HepG2 (cell line): Measurements from ENCODE around the gene CKB. TPM values are rescaled to one million over a fixed set of nuclear protein-coding genes. Genes with fewer than 3 reads are reported as not detected.

Experiments
- ATAC-seq: fragments of 200-7000 bp; cut with Tn5 transposase; 3 replicates; pipeline ENCODE4 v1.9.1; 2020; ENCODE audit warnings: mild to moderate bottlenecking, moderate library complexity
- BruUV-seq: library from RNA; stranded (reverse); fragments of 400-500 nt; replicated peaks from 2 replicates; lab custom pipeline; 2021; lab: Mats Ljungman, UMichigan
- CTCF ChIA-PET: fragments of 300-600 bp; formaldehyde crosslinking; extraction: SDS; loops from one replicate; lab custom pipeline; 2021; ENCODE audit warnings: low total read pairs, inconsistent platforms, low intra/inter-chr PET ratio; lab: Yijun Ruan, JAX
- POLR2A ChIA-PET: fragments of 350-600 bp; sonication (Branson Sonifier 250); formaldehyde crosslinking; loops from one replicate; lab custom pipeline; 2020; ENCODE audit warnings: antibody characterized with exemption, inconsistent platforms; lab: Yijun Ruan, JAX
- DNase-seq: peaks from one replicate; pipeline ENCODE4 v3.0.0-alpha.2; 2015; ENCODE audit warnings: low spot score
- FAIRE-seq: peaks from 3 replicates; lab custom pipeline; 2011; peaks lifted over from hg19 to GRCh38; lab: Jason Lieb, UNC
- H2AFZ ChIP-seq: one replicate; pipeline ENCODE4 v1.6.1; 2011; ENCODE audit warnings: low read length, inconsistent platforms
- H3K27ac ChIP-seq: fragments of 300-600 bp; 3 replicates; pipeline ENCODE4 v1.8.0; 2011; ENCODE audit warnings: mixed run types, mild to moderate bottlenecking, mixed read lengths, low read length, inconsistent platforms; ENCODE audit not compliant: insufficient read depth; ENCODE audit errors: extremely low read length
- H3K27me3 ChIP-seq, 2 experiments: fragments of 200-600 bp in 1 of 2; 2 replicates in 1 of 2; 3 replicates in 1 of 2; pipeline versions ENCODE4 v1.6.0 to v1.8.0; 2011; ENCODE audit warnings: low read length in 2 of 2, mild to moderate bottlenecking in 2 of 2, moderate library complexity in 2 of 2, inconsistent platforms in 1 of 2; ENCODE audit not compliant: insufficient read depth in 2 of 2, control insufficient read depth in 1 of 2
- H3K36me3 ChIP-seq, 2 experiments: fragments of 200-600 bp in 1 of 2; replicated peaks in 1 of 2; 2 replicates in 1 of 2; 3 replicates in 1 of 2; pipeline versions ENCODE4 v1.5.1 to v1.8.0; 2011; ENCODE audit warnings: low read length in 2 of 2, inconsistent platforms in 1 of 2; ENCODE audit not compliant: insufficient read depth in 2 of 2, control insufficient read depth in 1 of 2
- H3K4me1 ChIP-seq: 2 replicates; pipeline ENCODE4 v1.5.1; 2012; ENCODE audit warnings: low read length, inconsistent platforms; ENCODE audit not compliant: insufficient read depth
- H3K4me2 ChIP-seq: 2 replicates; pipeline ENCODE4 v1.6.0; 2011; ENCODE audit warnings: low read depth, low read length, inconsistent platforms
- H3K4me3 ChIP-seq, 3 experiments: fragments of 200-600 bp in 1 of 3; sonication (generic), shearing (Covaris generic) in 1 of 3; replicated peaks in 1 of 3; 2 replicates each; pipeline ENCODE4 v1.5.1; 2011 to 2016; ENCODE audit warnings: low read length in 3 of 3, inconsistent platforms in 2 of 3, low read depth in 2 of 3, mild to moderate bottlenecking in 2 of 3, control low read depth in 1 of 3, mixed read lengths in 1 of 3; ENCODE audit not compliant: insufficient read depth in 1 of 3
- H3K79me2 ChIP-seq: one replicate; pipeline ENCODE4 v1.6.1; 2011; ENCODE audit warnings: low read length, inconsistent platforms; ENCODE audit not compliant: insufficient read depth
- H3K9ac ChIP-seq: 2 replicates; pipeline ENCODE4 v1.6.0; 2011; ENCODE audit warnings: mild to moderate bottlenecking, low read depth, low read length, inconsistent platforms; ENCODE audit not compliant: insufficient read depth
- H3K9me3 ChIP-seq: 2 replicates; pipeline ENCODE4 v1.5.1; 2012; ENCODE audit warnings: mild to moderate bottlenecking, low read length
- H4K20me1 ChIP-seq: 2 replicates; pipeline ENCODE4 v1.6.0; 2011; ENCODE audit warnings: inconsistent platforms, mild to moderate bottlenecking, low read length, moderate library complexity; ENCODE audit not compliant: insufficient read depth
- BCL3 ChIP-seq: sonication (generic); formaldehyde crosslinking; IDR thresholded peaks from 2 replicates; pipeline ENCODE4 v1.5.1; 2020; ENCODE audit warnings: mild to moderate bottlenecking, missing genetic modification reagents, moderate library complexity
- HNF1A ChIP-seq, 2 experiments: sonication (generic) in 1 of 2; formaldehyde crosslinking in 1 of 2; IDR thresholded peaks; 2 replicates each; pipeline versions ENCODE4 v1.4.0 to v1.6.1; 2016 to 2020; ENCODE audit warnings: borderline replicate concordance in 1 of 2, low read depth in 1 of 2, mild to moderate bottlenecking in 1 of 2, missing genetic modification reagents in 1 of 2
- HOXD1 ChIP-seq: sonication (generic); formaldehyde crosslinking; IDR thresholded peaks from 2 replicates; pipeline ENCODE4 v1.5.0; 2020; ENCODE audit warnings: missing genetic modification reagents
- SUZ12 ChIP-seq: fragments of 150-350 bp; IDR thresholded peaks from 2 replicates; pipeline ENCODE4 v1.6.1; 2014; ENCODE audit warnings: low read depth, low read length
- TEAD3 ChIP-seq: optimal IDR thresholded peaks from 2 replicates; pipeline ENCODE3; 2016; ENCODE audit warnings: borderline replicate concordance
- ZNF234 ChIP-seq: sonication (generic); formaldehyde crosslinking; conservative IDR thresholded peaks from 2 replicates; pipeline ENCODE4 v1.5.1; 2020; ENCODE audit warnings: mild to moderate bottlenecking, missing genetic modification reagents
- WGBS: methylation state at CpG from one replicate; pipeline ENCODE4 v1.1.6; 2017; ENCODE audit warnings: low lambda C conversion rate; 5-methylcytosine and 5-hydroxymethylcytosine counted together
- in situ Hi-C: cut with HindIII; loops from 2 replicates; pipeline ENCODE4 v1.10.0; 2017; ENCODE audit warnings: low pct_unique_long_range_greater_than_20kb; ENCODE audit not compliant: extremely low pct_ligation_motif_present
- intact Hi-C: fragments of 100-400 bp; cut with micrococcal nuclease; formaldehyde crosslinking; loops from one replicate; pipeline ENCODE4 v1.10.0; 2022; ENCODE audit not compliant: unreplicated experiment
- polyA plus RNA-seq, 8 experiments: library from polyadenylated mRNA; depleted of rRNA in 3 of 8; stranded (reverse) in 7 of 8; unstranded in 1 of 8; fragments of >200 nt; fragmentation: Illumina TruSeq in 4 of 8; extraction: Trizol in 4 of 8; gene quantifications; 2 replicates each; pipeline versions ENCODE4 v1.2.1 to v1.2.3, GENCODE V29; 2011 to 2016; ENCODE audit warnings: low read depth in 4 of 8, missing spikeins in 1 of 8, mixed read lengths in 1 of 8; ENCODE audit not compliant: insufficient read depth in 1 of 8
- total RNA-seq, 5 experiments: library from RNA; depleted of rRNA; stranded (reverse); fragments of >200 nt; fragmentation: Illumina TruSeq; extraction: Trizol; gene quantifications; 2 replicates each; pipeline ENCODE4 v1.2.3, GENCODE V29; 2016; ENCODE audit warnings: low read depth in 1 of 5

CKB gene
- total and polyA plus RNA-seq, 2 of the 13 experiments (the other 11 are each of a cell fraction or from before 2014, with no cell fraction given) = 82.3 to 217 TPM

- CTCF ChIA-PET = no interaction called here
- Histone ChIP-seq H3K27me3 (no peaks in the 10 kb centered on the region), H3K36me3 (peaks cover 3 to 36% of the 10 kb centered on the region in 2 experiments), H3K79me2 (no peaks in the 10 kb centered on the region), H3K4me3 (no peak overlapping the region), H2AFZ (no peak overlapping the region), H3K4me1 (no peaks in the 10 kb centered on the region), H3K4me2 (no peak overlapping the region), H3K9ac (no peak overlapping the region), H3K9me3 (no peaks in the 10 kb centered on the region), H4K20me1 (no peaks in the 10 kb centered on the region), H3K27ac (no peak overlapping the region)
- FAIRE-seq = no peak
- in situ Hi-C loops (no loop called here), intact Hi-C loops (no loop called here)
- BruUV-seq = no TSS peak
- ATAC-seq = no peak
- TF ChIP-seq BCL3 (no peak), TEAD3 (CRISPR knock-in tag) (no peak), SUZ12 (no peak), HNF1A (IDR thresholded peaks at IDR 0.05; ENCODE audit: low read depth) (no peak), HNF1A (CRISPR knock-in tag; IDR thresholded peaks at IDR 0.05; ENCODE audit: borderline replicate concordance) (no peak), ZNF234 (CRISPR knock-in tag) (no peak), HOXD1 (CRISPR knock-in tag) (no peak)
- no peak for DNase-seq
- POLR2A ChIA-PET = no interaction called here
- WGBS = 97% methylated on average over 2 of the region's 2 CpGs
Observed at GRCh38 chr14:103488960-103489359, 33.7 kb downstream of the CKB start.
